T-helper 2 cell (primary cell): ENCODE measurements around the gene CPNE2.
A peak's percentile ranks its signal among the peaks of the same experiment; 100 is the strongest.
"Not testable (repeated sequence)": the region's sequence is repeated elsewhere in the genome, so short reads cannot be mapped to it uniquely, and the experiment has no call there.

Experiments used
- DNase-seq, 5 experiments: peaks; one replicate each; pipeline versions ENCODE4 v3.0.0 to v3.0.0-alpha.2; 2012 to 2022

The CPNE2 gene

GRCh38 chr16:57099965-57100364 is 7.6 kb downstream of the CPNE2 start:
- DNase-seq = not testable (repeated sequence)

- DNase-seq = no peak
Measured at GRCh38 chr16:57100445-57100844, 8.1 kb downstream of the CPNE2 start.

GRCh38 chr16:57102888-57103851 is 10.8 kb downstream of the CPNE2 start:
- no peak for DNase-seq

- DNase-seq = peak in 1 of 5 experiments; percentile 22
Measured at GRCh38 chr16:57104706-57105105, 12.3 kb downstream of the CPNE2 start.

- DNase-seq = no peak
Measured at GRCh38 chr16:57105184-57105583, 12.8 kb downstream of the CPNE2 start.

- DNase-seq = no peak
Measured at GRCh38 chr16:57106767-57107166, 14.4 kb downstream of the CPNE2 start.

GRCh38 chr16:57107321-57107922 is 15.0 kb downstream of the CPNE2 start:
- no peak for DNase-seq

GRCh38 chr16:57108432-57108831 is 16.0 kb downstream of the CPNE2 start:
- no peak for DNase-seq

- not testable (repeated sequence) for DNase-seq
Measured at GRCh38 chr16:57109259-57110105, 17.1 kb downstream of the CPNE2 start.

GRCh38 chr16:57110937-57111336 is 18.6 kb downstream of the CPNE2 start:
- DNase-seq = no peak

- DNase-seq = no peak
Measured at GRCh38 chr16:57111420-57111819, 19.0 kb downstream of the CPNE2 start.

- DNase-seq = no peak
Measured at GRCh38 chr16:57112403-57113041, 20.1 kb downstream of the CPNE2 start.

GRCh38 chr16:57113042-57113453 is 20.7 kb downstream of the CPNE2 start:
- no peak for DNase-seq

GRCh38 chr16:57113664-57114063 is 21.3 kb downstream of the CPNE2 start:
- DNase-seq = no peak

GRCh38 chr16:57115168-57115513 is 22.8 kb downstream of the CPNE2 start:
- DNase-seq = no peak

- DNase-seq = no peak
Measured at GRCh38 chr16:57115514-57116182, 23.3 kb downstream of the CPNE2 start.

GRCh38 chr16:57118461-57119084 is 26.2 kb downstream of the CPNE2 start:
- DNase-seq = no peak

- DNase-seq = no peak
Measured at GRCh38 chr16:57123216-57123973, 31.0 kb downstream of the CPNE2 start.

- DNase-seq = peak in 1 of 5 experiments; percentile 37
Measured at GRCh38 chr16:57123974-57124674, 31.7 kb downstream of the CPNE2 start.

GRCh38 chr16:57125376-57125775 is 33.0 kb downstream of the CPNE2 start:
- DNase-seq = no peak
